Right lung (tissue), 5 donors: ENCODE data around the gene LRRK2. TPM values are rescaled to one million over a fixed set of nuclear protein-coding genes. Genes with fewer than 3 reads are reported as not detected.

Source experiments
- DNase-seq, 2 donors: peaks; one replicate each; pipeline ENCODE4 v3.0.0-alpha.2; 2013
- polyA plus RNA-seq, 5 donors: library from polyadenylated mRNA; unstranded; fragments of 120-200 nt; gene quantifications; one replicate each; pipeline versions ENCODE4 v1.2.1 to v1.2.3, GENCODE V29; 2013; ENCODE audit warnings: inconsistent platforms in 1 of 5, low replicate concordance in 1 of 5; ENCODE audit not compliant: insufficient read length in 5 of 5, insufficient read depth in 1 of 5

Gene LRRK2
- polyA plus RNA-seq, 5 donors = 5.0 to 9.4 (median 6.4) TPM

GRCh38 chr12:40393026-40393425 lies 168.2 kb downstream of the LRRK2 start:
- no peak for DNase-seq

DNA sequence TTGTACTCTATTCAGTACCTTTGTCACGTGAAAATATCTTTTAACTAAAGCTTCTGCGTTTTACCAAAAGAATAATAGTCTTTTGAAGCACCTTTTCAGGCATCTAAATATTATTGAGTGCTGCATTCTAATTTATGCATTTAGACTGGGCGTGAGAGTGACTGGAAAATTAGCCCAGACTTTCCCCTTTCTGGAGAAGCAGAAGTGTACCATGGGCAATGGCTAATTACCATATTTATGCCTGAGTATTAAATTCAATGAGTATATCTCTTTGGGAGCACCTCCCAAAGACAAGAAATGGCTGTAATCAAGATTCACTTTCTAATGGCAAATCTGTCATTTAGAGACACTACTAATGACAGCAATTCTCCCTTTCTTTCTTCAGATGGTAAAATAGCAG lies 174.9 kb downstream of the LRRK2 start:
- DNase-seq = no peak

DNA sequence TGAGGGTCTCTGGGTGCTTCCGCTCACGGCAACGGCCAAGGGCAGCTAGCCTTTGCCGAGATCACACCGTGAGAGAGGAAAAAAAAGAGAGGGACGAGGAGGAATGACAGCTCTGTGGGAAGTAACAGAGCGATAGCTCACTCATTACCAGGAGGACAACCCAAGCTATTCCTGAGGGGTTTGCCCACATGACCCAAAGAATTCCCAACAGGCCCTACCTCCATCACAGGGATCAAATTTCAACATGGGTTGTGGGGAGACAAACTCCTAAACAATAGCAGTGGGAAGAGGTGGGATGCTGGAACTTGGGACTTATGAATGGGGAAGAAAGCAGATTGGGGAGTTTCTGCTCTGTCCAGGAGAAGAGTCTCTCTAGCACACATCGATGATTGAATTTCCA lies 180.6 kb downstream of the LRRK2 start:
- no peak for DNase-seq

Other genes starting within 250 kb of the LRRK2 start
- gene SLC2A13, start 118.9 kb upstream of the LRRK2 start, polyA plus RNA-seq = 1 to 10 TPM; 5.3 to 7.6 (median 6.6) TPM